Stimulated activated CD4-positive, alpha-beta T cell treated with anti-CD3 and anti-CD28 coated beads, Interleukin-12 subunit alpha, Interleukin-12 subunit beta, amount 100 ng/mL, for 48 hours (primary cell): ENCODE results near the gene SPANXC.
"Not testable (repeated sequence)": the region's sequence is repeated elsewhere in the genome, so short reads cannot be mapped to it uniquely, and the experiment has no call there.

Source experiments
- DNase-seq, 3 donors: peaks; one replicate each; pipeline ENCODE4 v3.0.0-alpha.2; 2020; ENCODE audit warnings: low read depth in 2 of 3, low spot score in 1 of 3

The SPANXC gene

GRCh38 chrX:141242417-141242816 lies at the start of gene SPANXC:
SPANXC (minus strand) TSS chrX:141242517; CDS start chrX:141242457, 60 bp downstream.
- DNase-seq = not testable (repeated sequence)

GRCh38 chrX:141279476-141279875 lies 37.2 kb upstream of the SPANXC start:
- DNase-seq = no peak

GRCh38 chrX:141278306-141278705 lies 36.0 kb upstream of the SPANXC start:
- DNase-seq = no peak

GRCh38 chrX:141258080-141258479 lies 15.8 kb upstream of the SPANXC start:
- DNase-seq = no peak

- no peak for DNase-seq
Observed at GRCh38 chrX:141221611-141222010, 20.7 kb downstream of the SPANXC start.

- DNase-seq = no peak
Observed at GRCh38 chrX:141220342-141221008, 21.8 kb downstream of the SPANXC start.

- DNase-seq = no peak
Observed at GRCh38 chrX:141214196-141214595, 28.1 kb downstream of the SPANXC start.

GRCh38 chrX:141201962-141202361 lies 40.4 kb downstream of the SPANXC start:
- no peak for DNase-seq
